B cell (primary cell): ENCODE data around the gene ITPR2.

Experiments
- CTCF ChIP-seq: fragments of 200-600 bp; IDR thresholded peaks from one replicate; pipeline ENCODE4 v1.8.0; 2022; ENCODE audit warnings: antibody characterized with exemption, mild to moderate bottlenecking
- EZH2 ChIP-seq: IDR thresholded peaks from 2 replicates; pipeline ENCODE4 v1.6.1; 2012; ENCODE audit warnings: borderline replicate concordance, low read depth, mild to moderate bottlenecking, moderate library complexity, low read length; ENCODE audit not compliant: insufficient read depth, poor library complexity, severe bottlenecking

GRCh38 chr12:26402648-26403047 lies 430.3 kb downstream of the ITPR2 start:
- peak; percentile 38 for TF ChIP-seq CTCF
- no peak for TF ChIP-seq EZH2
